K562 (cell line): ENCODE data around the gene ADI1. TPM values are rescaled to one million over a fixed set of nuclear protein-coding genes. Genes with fewer than 3 reads are reported as not detected.

Experiments used
- ATAC-seq: fragments of 200-7000 bp; cut with Tn5 transposase; 3 replicates; pipeline ENCODE4 v1.9.1; 2020; ENCODE audit warnings: moderate library complexity
- BruUV-seq: library from RNA; stranded (reverse); fragments of 400-500 nt; replicated peaks from 2 replicates; lab custom pipeline; 2021; lab: Mats Ljungman, UMichigan
- CTCF ChIA-PET: fragments of 300-600 bp; formaldehyde crosslinking; extraction: SDS; loops from one replicate; lab custom pipeline; 2021; ENCODE audit warnings: low intra/inter-chr PET ratio; lab: Yijun Ruan, JAX
- POLR2A ChIA-PET: fragments of 300-600, 350-650 bp; sonication (Branson Sonifier 250); formaldehyde crosslinking; extraction: SDS; loops from one replicate; lab custom pipeline; 2021; ENCODE audit warnings: antibody characterized with exemption, inconsistent platforms; lab: Yijun Ruan, JAX
- DNase-seq, 4 experiments: peaks; one replicate each; pipeline versions ENCODE4 v3.0.0 to v3.0.0-alpha.2; 2011 to 2018; ENCODE audit warnings: low spot score in 3 of 4, mixed read lengths in 3 of 4; ENCODE audit errors: extremely low read depth in 1 of 4
- FAIRE-seq: peaks from 2 replicates; lab custom pipeline; 2011; peaks lifted over from hg19 to GRCh38; lab: Jason Lieb, UNC
- H2AFZ ChIP-seq: 2 replicates; pipeline ENCODE4 v1.6.0; 2011; ENCODE audit warnings: low read depth, low read length, control low read depth, inconsistent platforms
- H3K27ac ChIP-seq: fragments of 200-600 bp; 3 replicates; pipeline ENCODE4 v1.8.0; 2011; ENCODE audit warnings: low read depth, mild to moderate bottlenecking, control low read depth, inconsistent platforms, low read length, moderate library complexity, mixed read lengths; ENCODE audit errors: extremely low read depth
- H3K27me3 ChIP-seq, 2 experiments: fragments of 300-600 bp in 1 of 2; 2 replicates in 1 of 2; 3 replicates in 1 of 2; pipeline versions ENCODE4 v1.6.0 to v1.8.0; 2011; ENCODE audit warnings: inconsistent platforms in 2 of 2, low read length in 2 of 2, mild to moderate bottlenecking in 1 of 2, mixed read lengths in 1 of 2, moderate library complexity in 1 of 2; ENCODE audit not compliant: control insufficient read depth in 2 of 2, insufficient read depth in 2 of 2
- H3K36me3 ChIP-seq: fragments of 300-600 bp; 3 replicates; pipeline ENCODE4 v1.8.0; 2011; ENCODE audit warnings: mild to moderate bottlenecking, low read length, inconsistent platforms; ENCODE audit not compliant: control insufficient read depth, insufficient read depth
- H3K4me1 ChIP-seq, 2 experiments: fragments of 200-600 bp in 1 of 2; replicated peaks in 1 of 2; 2 replicates in 1 of 2; 3 replicates in 1 of 2; pipeline versions ENCODE4 v1.5.1 to v1.8.0; 2011; ENCODE audit warnings: inconsistent platforms in 2 of 2, low read length in 2 of 2, mild to moderate bottlenecking in 1 of 2, mixed read lengths in 1 of 2, moderate library complexity in 1 of 2; ENCODE audit not compliant: control insufficient read depth in 2 of 2, insufficient read depth in 2 of 2
- H3K4me2 ChIP-seq: 2 replicates; pipeline ENCODE4 v1.6.1; 2011; ENCODE audit warnings: low read length, control low read depth, inconsistent platforms, mixed read lengths; ENCODE audit not compliant: insufficient read depth
- H3K4me3 ChIP-seq: fragments of 200-600 bp; sonication (generic), shearing (Covaris generic); 2 replicates; pipeline ENCODE4 v1.5.1; 2016; ENCODE audit warnings: control low read depth, inconsistent platforms
- H3K79me2 ChIP-seq: fragments of 200-600 bp; 3 replicates; pipeline ENCODE4 v1.8.0; 2011; ENCODE audit warnings: low read length, inconsistent platforms; ENCODE audit not compliant: control insufficient read depth, insufficient read depth
- H3K9ac ChIP-seq, 2 experiments: 2 replicates each; pipeline versions ENCODE4 v1.6.0 to v1.6.1; 2011; ENCODE audit warnings: low read depth in 2 of 2, low read length in 2 of 2, control low read depth in 1 of 2, inconsistent platforms in 1 of 2, mild to moderate bottlenecking in 1 of 2, mixed read lengths in 1 of 2; ENCODE audit not compliant: insufficient read depth in 1 of 2
- H3K9me1 ChIP-seq: one replicate; pipeline ENCODE4 v1.6.0; 2011; ENCODE audit warnings: inconsistent platforms, mild to moderate bottlenecking, low read length, moderate library complexity; ENCODE audit not compliant: control insufficient read depth, insufficient read depth
- H3K9me3 ChIP-seq: replicated peaks from 2 replicates; pipeline ENCODE4 v1.5.1; 2011; ENCODE audit warnings: low read depth, low read length, inconsistent platforms; ENCODE audit not compliant: control insufficient read depth, insufficient read depth
- H4K20me1 ChIP-seq: replicated peaks from 2 replicates; pipeline ENCODE4 v1.6.1; 2011; ENCODE audit warnings: low read length, inconsistent platforms, mixed read lengths; ENCODE audit not compliant: control insufficient read depth, insufficient read depth
- BMI1 ChIP-seq: fragments of 150-350 bp; IDR thresholded peaks from 2 replicates; pipeline ENCODE4 v1.6.1; 2014; ENCODE audit warnings: low read length
- BRD4 ChIP-seq: fragments of 200-600 bp; sonication (generic); IDR thresholded peaks from 2 replicates; pipeline ENCODE4 v1.6.1; 2017; ENCODE audit warnings: inconsistent platforms
- CEBPG ChIP-seq, 3 experiments: fragments of 200-800 bp in 1 of 3; sonication (Bioruptor generic) in 1 of 3; sonication (generic) in 1 of 3; formaldehyde crosslinking in 1 of 3; IDR thresholded peaks in 2 of 3; conservative IDR thresholded peaks in 1 of 3; 2 replicates each; pipeline versions ENCODE4 v1.6.1 to v1.8.0; 2016 to 2022; ENCODE audit warnings: missing compliant biosample characterization in 2 of 3, missing genetic modification characterization in 2 of 3, mild to moderate bottlenecking in 1 of 3, missing genetic modification reagents in 1 of 3
- LEF1 ChIP-seq: fragments of 450-650 bp; IDR thresholded peaks from 2 replicates; pipeline ENCODE4 v1.6.1; 2016; ENCODE audit warnings: mild to moderate bottlenecking
- MTF1 ChIP-seq: fragments of 250-450 bp; sonication (Bioruptor Pico); IDR thresholded peaks from 2 replicates; pipeline ENCODE4 v1.9.0; 2021; ENCODE audit warnings: moderate library complexity, mild to moderate bottlenecking, inconsistent platforms, borderline replicate concordance
- PRPF4 ChIP-seq: fragments of 200-400 bp; formaldehyde crosslinking; IDR thresholded peaks from one replicate; pipeline ENCODE4 v1.6.1; 2017; ENCODE audit warnings: low read length, low read depth, mild to moderate bottlenecking; ENCODE audit not compliant: insufficient read depth, poor library complexity, severe bottlenecking
- ZSCAN32 ChIP-seq: fragments of 450-650 bp; formaldehyde crosslinking; IDR thresholded peaks from 2 replicates; pipeline ENCODE4 v1.4.0; 2020; ENCODE audit warnings: mild to moderate bottlenecking, moderate library complexity
- WGBS: fragments of 100-300 bp; shearing (Covaris generic); methylation state at CpG from one replicate; pipeline ENCODE4 v1.1.6; 2016; ENCODE audit warnings: low coverage, mixed read lengths; ENCODE audit not compliant: insufficient coverage; ENCODE audit errors: missing lambda C conversion rate; 5-methylcytosine and 5-hydroxymethylcytosine counted together
- in situ Hi-C: fragments of 300-500 bp; cut with MboI; formaldehyde crosslinking; loops from 4 replicates; pipeline ENCODE4 v1.15.0; 2018; ENCODE audit warnings: inconsistent platforms, mixed read lengths
- intact Hi-C: fragments of 100-400 bp; cut with micrococcal nuclease; formaldehyde crosslinking; loops from 2 replicates; pipeline ENCODE4 v1.14.2; 2022
- polyA plus RNA-seq, 8 experiments: library from polyadenylated mRNA; depleted of rRNA in 4 of 8; stranded (reverse) in 5 of 8; unstranded in 3 of 8; fragments of >200 nt; fragmentation: Nextera tagmentation in 2 of 8; fragmentation: Illumina TruSeq in 1 of 8; extraction: Ambion mirVana in 2 of 8; extraction: Trizol in 1 of 8; gene quantifications; 2 replicates each; pipeline versions ENCODE4 v1.2.1 to v1.2.3, GENCODE V29; 2011 to 2014; ENCODE audit warnings: inconsistent platforms in 1 of 8, missing spikeins in 1 of 8
- total RNA-seq, 7 experiments: library from RNA; depleted of rRNA in 6 of 7; stranded (reverse); fragments of >200 nt in 6 of 7; fragmentation: Illumina TruSeq in 2 of 7; extraction: Trizol in 2 of 7; gene quantifications; 2 replicates each; pipeline versions ENCODE4 v1.2.1 to v1.2.3, GENCODE V29; 2011 to 2021; ENCODE audit warnings: low replicate concordance in 1 of 7
- TF ChIP-seq, protein P1 (sequence below): fragments of 250-450 bp; sonication (Bioruptor Pico); IDR thresholded peaks from 2 replicates; pipeline ENCODE4 v1.9.0; 2021; ENCODE audit warnings: mild to moderate bottlenecking, inconsistent platforms
- TF ChIP-seq, protein P2 (sequence below): fragments of 200-800 bp; sonication (Bioruptor generic); IDR thresholded peaks from 2 replicates; pipeline ENCODE4 v1.6.1; 2017; ENCODE audit warnings: missing genetic modification characterization, missing compliant biosample characterization
- TF ChIP-seq, protein P3 (sequence below): sonication (generic); formaldehyde crosslinking; IDR thresholded peaks from 2 replicates; pipeline ENCODE4 v1.8.1; 2023; ENCODE audit warnings: mild to moderate bottlenecking, missing genetic modification reagents, moderate library complexity

Gene ADI1
- total and polyA plus RNA-seq, 9 of the 15 experiments (the other 6 are each of a cell fraction or from before 2014, with no cell fraction given) = 6.1 to 51.0 (median 27.1) TPM

DNA sequence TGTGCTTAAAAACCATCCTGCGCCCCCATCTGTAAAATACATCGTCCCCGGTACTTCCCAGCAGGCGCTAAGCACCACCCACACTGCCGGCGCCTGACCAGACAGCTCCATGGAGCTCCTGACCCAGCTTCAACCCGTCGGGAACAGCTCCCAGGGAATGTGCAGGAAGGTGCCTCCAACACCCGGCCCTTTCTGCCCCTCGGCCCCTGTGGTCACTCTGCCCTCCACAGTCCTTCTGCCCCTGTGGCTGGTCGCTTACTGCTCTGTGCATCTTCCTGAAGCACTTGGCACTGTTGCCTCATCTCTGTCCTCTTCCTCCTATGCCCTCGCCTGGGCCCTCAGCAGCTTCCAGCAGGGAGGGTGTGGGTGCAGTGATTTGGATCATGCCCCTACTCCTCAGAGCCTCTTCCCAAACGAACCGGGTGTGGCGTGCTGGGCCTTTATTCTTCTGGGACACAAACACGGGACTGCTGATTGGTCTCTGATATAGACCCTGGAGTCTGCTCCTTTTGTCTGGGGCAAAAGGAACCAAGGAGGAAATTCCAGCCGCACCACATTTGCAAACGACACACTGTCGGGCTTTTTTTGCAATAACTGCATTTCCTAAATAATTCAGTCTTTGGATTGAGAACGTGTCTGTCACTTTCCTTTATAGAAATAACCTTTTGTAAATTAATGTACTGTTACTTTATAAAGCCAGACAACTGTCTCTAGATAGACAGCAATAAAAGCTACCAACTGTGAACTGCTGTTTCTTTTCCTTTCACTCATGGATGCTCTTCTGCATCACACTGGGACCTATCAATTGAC lies 65.9 kb downstream of the ADI1 start (continued):
- TF ChIP-seq, protein P1, sequence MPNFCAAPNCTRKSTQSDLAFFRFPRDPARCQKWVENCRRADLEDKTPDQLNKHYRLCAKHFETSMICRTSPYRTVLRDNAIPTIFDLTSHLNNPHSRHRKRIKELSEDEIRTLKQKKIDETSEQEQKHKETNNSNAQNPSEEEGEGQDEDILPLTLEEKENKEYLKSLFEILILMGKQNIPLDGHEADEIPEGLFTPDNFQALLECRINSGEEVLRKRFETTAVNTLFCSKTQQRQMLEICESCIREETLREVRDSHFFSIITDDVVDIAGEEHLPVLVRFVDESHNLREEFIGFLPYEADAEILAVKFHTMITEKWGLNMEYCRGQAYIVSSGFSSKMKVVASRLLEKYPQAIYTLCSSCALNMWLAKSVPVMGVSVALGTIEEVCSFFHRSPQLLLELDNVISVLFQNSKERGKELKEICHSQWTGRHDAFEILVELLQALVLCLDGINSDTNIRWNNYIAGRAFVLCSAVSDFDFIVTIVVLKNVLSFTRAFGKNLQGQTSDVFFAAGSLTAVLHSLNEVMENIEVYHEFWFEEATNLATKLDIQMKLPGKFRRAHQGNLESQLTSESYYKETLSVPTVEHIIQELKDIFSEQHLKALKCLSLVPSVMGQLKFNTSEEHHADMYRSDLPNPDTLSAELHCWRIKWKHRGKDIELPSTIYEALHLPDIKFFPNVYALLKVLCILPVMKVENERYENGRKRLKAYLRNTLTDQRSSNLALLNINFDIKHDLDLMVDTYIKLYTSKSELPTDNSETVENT (CRISPR knock-in tag) = no peak

DNA sequence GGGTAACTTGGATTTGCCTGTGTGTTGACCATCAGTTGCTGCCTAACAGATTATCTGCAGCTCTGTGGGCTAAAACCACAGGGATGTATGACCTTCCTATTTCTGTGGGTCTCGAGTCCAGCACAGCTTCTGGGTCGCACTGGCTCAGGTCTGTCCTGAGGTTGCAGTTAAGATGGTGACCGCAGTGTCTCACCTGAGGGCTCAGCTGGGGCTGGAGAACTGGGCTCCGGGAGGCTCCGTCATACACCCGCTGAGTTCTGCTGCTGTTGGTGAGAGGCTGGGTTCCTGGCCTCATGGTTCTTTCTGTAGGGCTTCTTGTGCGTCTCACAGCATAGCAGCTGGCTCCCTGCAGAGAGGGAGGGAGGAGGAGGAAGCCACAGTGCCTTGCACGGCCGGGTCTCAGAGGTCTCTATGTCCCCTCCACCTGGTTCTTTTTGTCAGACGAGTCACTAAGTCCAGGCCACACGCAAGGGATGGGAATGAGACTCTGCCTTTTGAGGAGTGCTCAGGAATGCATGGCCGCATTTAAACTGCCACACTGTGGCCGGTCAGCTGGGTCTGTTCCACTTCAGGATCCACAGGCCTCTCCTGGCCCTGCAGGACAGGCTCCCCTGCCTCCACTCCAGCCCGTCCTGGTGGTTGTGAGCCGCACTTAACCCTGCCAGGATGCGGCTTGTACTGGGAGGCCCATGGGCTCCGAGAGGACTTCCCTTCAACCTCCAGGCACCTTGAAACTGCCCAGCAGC lies 67.2 kb downstream of the ADI1 start:
- in situ Hi-C loops = no loop called here
- no peak overlapping the region for H3K9ac ChIP-seq
- BruUV-seq = no TSS peak
- TF ChIP-seq BMI1 (no peak), BRD4 (no peak), MTF1 (CRISPR knock-in tag) (no peak), CEBPG (CRISPR knock-in tag; IDR thresholded peaks at IDR 0.05) (no peak), CEBPG (tag; conservative IDR thresholded peaks at IDR 0.05 in 1 of 2, IDR thresholded peaks at IDR 0.05 in 1 of 2) (no peak), ZSCAN32 (CRISPR knock-in tag) (no peak), LEF1 (no peak), PRPF4 (no peak)
- TF ChIP-seq, protein P2, sequence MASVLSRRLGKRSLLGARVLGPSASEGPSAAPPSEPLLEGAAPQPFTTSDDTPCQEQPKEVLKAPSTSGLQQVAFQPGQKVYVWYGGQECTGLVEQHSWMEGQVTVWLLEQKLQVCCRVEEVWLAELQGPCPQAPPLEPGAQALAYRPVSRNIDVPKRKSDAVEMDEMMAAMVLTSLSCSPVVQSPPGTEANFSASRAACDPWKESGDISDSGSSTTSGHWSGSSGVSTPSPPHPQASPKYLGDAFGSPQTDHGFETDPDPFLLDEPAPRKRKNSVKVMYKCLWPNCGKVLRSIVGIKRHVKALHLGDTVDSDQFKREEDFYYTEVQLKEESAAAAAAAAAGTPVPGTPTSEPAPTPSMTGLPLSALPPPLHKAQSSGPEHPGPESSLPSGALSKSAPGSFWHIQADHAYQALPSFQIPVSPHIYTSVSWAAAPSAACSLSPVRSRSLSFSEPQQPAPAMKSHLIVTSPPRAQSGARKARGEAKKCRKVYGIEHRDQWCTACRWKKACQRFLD = no peak
- TF ChIP-seq, protein P3, sequence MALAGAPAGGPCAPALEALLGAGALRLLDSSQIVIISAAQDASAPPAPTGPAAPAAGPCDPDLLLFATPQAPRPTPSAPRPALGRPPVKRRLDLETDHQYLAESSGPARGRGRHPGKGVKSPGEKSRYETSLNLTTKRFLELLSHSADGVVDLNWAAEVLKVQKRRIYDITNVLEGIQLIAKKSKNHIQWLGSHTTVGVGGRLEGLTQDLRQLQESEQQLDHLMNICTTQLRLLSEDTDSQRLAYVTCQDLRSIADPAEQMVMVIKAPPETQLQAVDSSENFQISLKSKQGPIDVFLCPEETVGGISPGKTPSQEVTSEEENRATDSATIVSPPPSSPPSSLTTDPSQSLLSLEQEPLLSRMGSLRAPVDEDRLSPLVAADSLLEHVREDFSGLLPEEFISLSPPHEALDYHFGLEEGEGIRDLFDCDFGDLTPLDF (CRISPR knock-in tag) = no peak

More for the DNA sequence above, 67.2 kb downstream of the ADI1 start:
- Histone ChIP-seq H3K4me2 (no peak overlapping the region), H3K4me3 (no peak overlapping the region), H3K4me1 (peaks cover 0 to 6% of the 10 kb centered on the region in 2 experiments; a peak in 1 of 5 replicates), H3K27me3 (no peaks in the 10 kb centered on the region), H3K79me2 (no peaks in the 10 kb centered on the region), H3K9me3 (no peaks in the 10 kb centered on the region), H2AFZ (no peak overlapping the region), H3K27ac (no peak overlapping the region), H4K20me1 (no peaks in the 10 kb centered on the region), H3K36me3 (peaks cover 60% of the 10 kb centered on the region; the same call in 2 of the 3 replicates), H3K9me1 (no peaks in the 10 kb centered on the region)
- 91% methylated on average over 13 of the region's 17 CpGs for whole genome bisulfite sequencing
- intact Hi-C loops = no loop called here
- ChIA-PET CTCF (no interaction called here), POLR2A (no interaction called here)
- no peak for FAIRE-seq
- no peak; the same call in 2 of the 3 replicates for ATAC-seq
- no peak for DNase-seq
